Measurements from ENCODE around the gene ZCCHC7. TPM values are rescaled to one million over a fixed set of nuclear protein-coding genes. Genes with fewer than 3 reads are reported as not detected.

ZCCHC7 gene
- total and polyA plus RNA-seq, 2 of the 8 experiments (the other 6 are each of a cell fraction or from before 2014, with no cell fraction given) = 12.2 to 27.5 TPM

- no peak for TF ChIP-seq RXRA (IDR thresholded peaks at IDR 0.05; ENCODE audit: insufficient read depth, low read depth, low read length)
- no peak for TF ChIP-seq EGR1 (IDR thresholded peaks at IDR 0.05; ENCODE audit: borderline replicate concordance, low read depth, low read length)
- no peak for TF ChIP-seq ZNF274 (IDR thresholded peaks at IDR 0.05; ENCODE audit: borderline replicate concordance, extremely low read depth, low read length)
- no peak for TF ChIP-seq USF2 (IDR thresholded peaks at IDR 0.05; ENCODE audit: low read length)
- TF ChIP-seq YY1 (IDR thresholded peaks at IDR 0.05; ENCODE audit: low read depth, low read length) = no peak
- TF ChIP-seq ASH2L (IDR thresholded peaks at IDR 0.05; ENCODE audit: low read length) = no peak
- TF ChIP-seq JUN (IDR thresholded peaks at IDR 0.05; ENCODE audit: low read depth, low read length) = no peak
Measured at GRCh38 chr9:37370968-37371563, 250.7 kb downstream of the ZCCHC7 start (continued).
